NCI-H69 (cell line): ENCODE measurements around the gene SOX18.
"Not testable (repeated sequence)": the region's sequence is repeated elsewhere in the genome, so short reads cannot be mapped to it uniquely, and the experiment has no call there.

Experiments used
- DNase-seq: peaks from one replicate; lab custom pipeline; 2025; lab: John Stamatoyannopoulos, UW

Gene SOX18

DNA sequence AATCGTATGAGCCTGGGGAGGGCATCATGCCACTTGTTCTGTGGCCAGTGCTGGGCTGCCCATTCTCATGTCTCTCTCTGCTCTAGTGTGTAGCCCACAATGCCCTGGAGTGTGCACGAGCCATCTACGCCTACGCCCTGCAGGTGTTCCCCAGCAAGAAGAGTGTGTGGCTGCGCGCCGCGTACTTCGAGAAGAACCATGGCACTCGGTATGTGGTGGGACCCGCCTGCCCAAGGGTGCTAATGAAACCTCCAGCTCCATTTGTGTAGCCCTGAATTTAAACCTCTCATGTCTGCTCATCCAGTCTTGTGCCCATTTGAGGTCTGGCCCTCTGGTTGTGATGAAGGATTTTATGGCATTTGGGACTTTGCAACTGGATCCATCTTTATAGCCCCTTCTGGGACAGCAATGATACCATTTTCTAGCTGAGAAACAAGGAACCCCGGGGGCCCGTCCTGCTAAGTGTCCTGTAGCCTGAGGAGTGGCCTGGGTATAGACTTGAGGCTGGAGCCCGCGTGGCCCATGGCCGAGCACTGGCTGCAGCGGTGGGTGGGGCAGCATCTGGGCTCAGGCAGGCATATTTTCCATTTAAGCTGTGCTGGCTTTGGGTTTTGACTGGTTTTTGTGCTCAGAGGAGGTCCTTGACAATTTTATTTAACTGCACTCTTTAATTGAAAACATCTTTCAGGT is 26.6 kb downstream of the SOX18 start:
- no peak for DNase-seq

DNA sequence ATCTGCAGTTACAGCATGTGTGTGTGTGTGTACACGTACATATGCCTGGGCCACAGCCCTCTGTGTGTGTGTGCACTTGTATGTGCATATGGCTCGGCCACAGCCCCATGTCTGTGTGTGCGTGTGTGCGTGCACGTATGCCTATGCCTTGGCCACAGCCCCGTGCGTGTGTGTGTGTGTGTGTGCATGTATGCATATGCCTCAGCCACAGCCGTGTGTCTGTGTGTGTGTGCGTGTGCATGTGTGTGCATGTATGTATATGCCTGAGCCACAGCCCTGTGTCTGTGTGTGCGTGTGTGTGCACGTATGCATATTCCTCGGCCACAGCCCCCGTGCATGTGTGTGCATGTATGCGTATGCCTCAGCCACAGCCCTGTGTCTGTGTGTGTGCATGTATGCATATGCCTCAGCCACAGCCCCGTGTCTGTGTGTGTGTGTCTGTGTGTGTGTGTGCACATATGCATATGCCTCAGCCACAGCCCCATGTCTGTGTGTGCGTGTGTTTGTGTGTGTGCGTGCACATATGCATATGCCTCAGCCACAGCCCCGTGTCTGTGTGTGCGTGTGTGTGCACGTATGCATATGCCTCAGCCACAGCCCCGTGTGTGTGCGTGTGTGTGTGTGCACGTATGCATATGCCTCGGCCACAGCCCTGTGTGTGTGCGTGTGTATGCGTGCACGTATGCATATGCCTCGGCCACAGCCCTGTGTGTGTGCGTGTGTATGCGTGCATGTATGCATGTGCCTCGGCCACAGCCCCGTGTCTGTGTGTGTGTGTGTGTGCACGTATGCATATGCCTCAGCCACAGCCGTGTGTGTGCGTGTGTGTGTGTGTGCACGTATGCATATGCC is 28.1 kb downstream of the SOX18 start:
- no peak for DNase-seq

DNA sequence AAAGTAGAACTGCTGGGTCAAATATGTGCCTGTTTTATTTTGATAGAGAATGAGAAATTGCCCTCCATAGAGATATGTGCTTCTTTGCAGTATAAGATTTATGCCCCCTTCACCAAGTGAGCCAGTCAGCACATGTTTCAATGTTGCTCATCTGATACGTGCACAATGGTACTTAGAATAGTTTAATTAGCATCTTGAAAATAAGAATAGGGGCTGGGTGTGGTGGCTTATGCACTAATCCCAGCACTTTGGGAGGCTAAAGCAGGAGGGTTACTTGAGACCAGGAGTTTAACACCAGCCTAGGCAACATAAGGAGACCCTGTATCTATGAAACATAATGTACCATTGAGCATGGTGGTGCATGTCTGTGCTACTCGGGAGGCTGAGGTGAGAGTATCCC is 33.8 kb downstream of the SOX18 start:
- no peak for DNase-seq

- not testable (repeated sequence) for DNase-seq
Observed at GRCh38 chr20:64012385-64013154, 36.9 kb downstream of the SOX18 start.

GRCh38 chr20:64011366-64011779 is 38.1 kb downstream of the SOX18 start:
- no peak for DNase-seq

GRCh38 chr20:64010711-64011237 is 38.7 kb downstream of the SOX18 start:
- DNase-seq = no peak

- DNase-seq = no peak
Observed at GRCh38 chr20:64009811-64010387, 39.5 kb downstream of the SOX18 start.

DNA sequence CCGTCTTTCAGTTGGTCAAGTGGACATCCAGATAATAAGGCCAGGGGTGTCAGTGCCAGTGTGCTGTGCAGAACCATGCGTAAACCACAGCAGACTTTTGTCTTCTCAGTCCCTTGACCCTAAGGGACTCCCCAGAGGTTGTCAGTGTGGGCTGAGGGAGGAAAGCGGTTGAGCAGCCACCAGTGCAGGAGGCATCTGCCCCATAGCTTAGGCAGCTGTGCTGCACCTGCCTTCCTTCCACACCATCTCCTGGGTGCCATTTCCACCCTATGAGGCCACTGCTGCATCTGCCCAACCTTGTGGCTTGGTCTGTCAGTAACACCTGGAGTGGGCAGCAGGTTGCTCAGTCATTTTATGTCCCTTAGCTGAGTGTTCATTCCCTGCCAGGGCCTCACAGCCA is 42.5 kb downstream of the SOX18 start:
- DNase-seq = peak; percentile 91

DNA sequence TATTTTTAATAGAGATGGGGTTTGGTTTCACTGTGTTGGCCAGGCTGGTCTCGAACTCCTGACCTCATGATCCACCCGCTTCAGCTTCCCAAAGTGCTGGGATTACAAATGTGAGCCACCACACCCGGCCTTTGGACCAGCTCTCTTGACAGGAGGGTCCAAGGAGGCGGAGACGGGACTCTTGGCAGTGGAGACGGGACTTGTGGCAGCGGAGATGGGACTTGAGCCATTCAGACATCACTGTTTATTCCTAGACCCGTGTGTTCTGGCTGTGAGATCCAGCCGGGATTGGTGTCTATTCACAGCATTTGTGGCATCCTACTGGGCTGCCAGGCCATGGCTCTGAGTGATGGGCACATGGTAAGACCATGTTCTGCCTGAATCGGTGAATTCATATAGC is 42.9 kb downstream of the SOX18 start:
- DNase-seq = no peak

GRCh38 chr20:64005394-64005793 is 44.0 kb downstream of the SOX18 start:
- no peak for DNase-seq

DNA sequence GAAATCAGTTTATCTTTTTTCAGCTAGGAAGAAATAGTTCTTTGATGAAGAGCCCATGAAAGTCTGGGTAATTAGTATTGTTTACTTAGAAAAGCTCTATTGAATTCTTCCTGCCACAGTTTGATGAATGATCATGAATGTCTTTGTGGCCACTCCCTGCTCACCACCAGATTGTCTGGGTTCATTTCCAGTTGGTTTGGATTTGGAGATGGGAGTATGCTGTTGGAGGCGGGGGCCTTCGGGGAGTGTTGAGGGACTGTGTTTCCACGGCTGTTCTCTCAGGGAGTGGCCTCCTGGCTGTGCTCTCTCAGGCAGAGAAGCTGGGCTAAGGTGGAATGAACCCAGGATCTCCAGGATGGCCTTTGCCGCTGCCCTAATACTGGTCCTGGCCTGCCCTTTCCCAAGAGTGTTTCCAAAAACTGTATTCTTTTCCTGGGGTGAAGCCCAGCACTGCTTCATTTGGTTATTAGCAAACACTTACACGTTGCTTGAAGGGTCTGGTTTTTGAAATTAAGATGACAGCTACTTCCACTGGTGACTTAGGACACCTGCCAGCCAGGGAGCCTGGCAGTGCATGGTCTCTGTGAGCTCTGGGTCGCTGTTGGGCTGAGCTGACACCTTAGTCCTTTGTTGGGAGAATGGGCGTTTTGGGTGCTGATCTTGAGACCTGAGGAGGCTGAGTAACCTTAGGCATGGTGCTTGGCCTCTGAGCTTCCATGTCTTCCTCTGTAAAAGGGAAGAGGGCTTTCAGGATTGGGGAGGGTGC is 45.3 kb downstream of the SOX18 start:
- peak; percentile 84 for DNase-seq

- DNase-seq = peak; percentile 48
Observed at GRCh38 chr20:64001607-64002011, 47.8 kb downstream of the SOX18 start.

DNA sequence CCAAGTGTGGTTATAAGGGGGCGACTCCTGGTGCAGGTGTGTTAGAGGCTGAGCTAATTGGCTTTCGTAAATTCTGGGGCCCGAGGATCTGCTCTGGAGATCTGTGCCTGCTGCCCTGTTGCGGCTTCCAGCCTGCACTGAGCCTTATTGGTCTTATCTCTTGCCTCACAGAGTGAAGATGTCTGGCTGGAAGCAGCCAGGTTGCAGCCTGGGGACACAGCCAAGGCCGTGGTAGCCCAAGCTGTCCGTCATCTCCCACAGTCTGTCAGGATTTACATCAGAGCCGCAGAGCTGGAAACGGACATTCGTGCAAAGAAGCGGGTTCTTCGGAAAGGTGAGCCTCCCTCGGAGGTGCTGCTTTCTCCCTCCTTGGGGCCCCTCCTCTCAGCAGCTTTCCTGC is 48.5 kb downstream of the SOX18 start:
- DNase-seq = no peak
